GM12878 (cell line): ENCODE data around the gene ALOX12B. TPM values are rescaled to one million over a fixed set of nuclear protein-coding genes. Genes with fewer than 3 reads are reported as not detected.
A peak's percentile ranks its signal among the peaks of the same experiment; 100 is the strongest.

Experiments used
- ASH2L ChIP-seq: fragments of 300-600, 200-600 bp; sonication (generic); IDR thresholded peaks from 2 replicates; pipeline ENCODE4 v1.6.1; 2017; ENCODE audit warnings: low read depth, mild to moderate bottlenecking, borderline replicate concordance
- ATF3 ChIP-seq: IDR thresholded peaks from 2 replicates; pipeline ENCODE4 v1.6.1; 2011; ENCODE audit warnings: low read depth, mild to moderate bottlenecking, low read length, moderate library complexity, borderline replicate concordance; ENCODE audit errors: extremely low read depth
- BCL11A ChIP-seq: IDR thresholded peaks from 2 replicates; pipeline ENCODE4 v1.6.1; 2011; ENCODE audit warnings: low read depth, low read length
- BMI1 ChIP-seq: fragments of 450-650 bp; IDR thresholded peaks from 2 replicates; pipeline ENCODE4 v1.6.1; 2016; ENCODE audit warnings: mild to moderate bottlenecking, moderate library complexity, borderline replicate concordance
- CHD1 ChIP-seq: IDR thresholded peaks from 2 replicates; pipeline ENCODE4 v1.6.1; 2012; ENCODE audit warnings: low read depth, low read length, improper control_type of control experiment
- IRF3 ChIP-seq: fragments of 450-650 bp; IDR thresholded peaks from 2 replicates; pipeline ENCODE4 v1.6.1; 2014; ENCODE audit warnings: mild to moderate bottlenecking
- KAT2A ChIP-seq: conservative IDR thresholded peaks from 2 replicates; pipeline ENCODE4 v1.6.1; 2011; ENCODE audit warnings: low read depth, low read length; ENCODE audit not compliant: control insufficient read depth
- NFIC ChIP-seq: IDR thresholded peaks from 2 replicates; pipeline ENCODE4 v1.6.1; 2012; ENCODE audit warnings: low read depth, mild to moderate bottlenecking, inconsistent platforms, low read length, moderate library complexity
- NFXL1 ChIP-seq: fragments of 450-650 bp; IDR thresholded peaks from 2 replicates; pipeline ENCODE4 v1.6.1; 2017; ENCODE audit warnings: antibody characterized with exemption, mild to moderate bottlenecking, borderline replicate concordance
- NFYA ChIP-seq: IDR thresholded peaks from 2 replicates; pipeline ENCODE4 v1.6.1; 2011; ENCODE audit warnings: low read depth, mild to moderate bottlenecking, low read length, improper control_type of control experiment, borderline replicate concordance
- NR2C1 ChIP-seq: fragments of 450-650 bp; IDR thresholded peaks from 2 replicates; pipeline ENCODE4 v1.6.1; 2017; ENCODE audit warnings: antibody characterized with exemption, mild to moderate bottlenecking, moderate library complexity
- NR2F1 ChIP-seq: fragments of 450-650 bp; conservative IDR thresholded peaks from 2 replicates; pipeline ENCODE4 v1.6.1; 2017; ENCODE audit warnings: mild to moderate bottlenecking
- PRDM15 ChIP-seq: fragments of 450-650 bp; formaldehyde crosslinking; IDR thresholded peaks from 2 replicates; pipeline ENCODE4 v1.4.0; 2020; ENCODE audit warnings: mild to moderate bottlenecking, moderate library complexity
- ZBED1 ChIP-seq: IDR thresholded peaks from 2 replicates; pipeline ENCODE4 v1.6.1; 2016; ENCODE audit warnings: borderline replicate concordance
- polyA plus RNA-seq, 11 experiments: library from polyadenylated mRNA; depleted of rRNA in 4 of 11; unstranded in 6 of 11; stranded (reverse) in 5 of 11; fragments of >200 nt; fragmentation: Nextera tagmentation in 4 of 11; fragmentation: Illumina TruSeq in 1 of 11; extraction: Ambion mirVana in 4 of 11; extraction: Trizol in 1 of 11; gene quantifications; 1 replicate in 1 of 11; 2 replicates in 10 of 11; pipeline versions ENCODE4 v1.2.1 to v1.2.3, GENCODE V29; 2011 to 2016; ENCODE audit warnings: inconsistent platforms in 2 of 11, missing spikeins in 2 of 11, low read depth in 1 of 11
- total RNA-seq, 4 experiments: library from RNA; depleted of rRNA in 3 of 4; stranded (reverse); fragments of >200 nt in 3 of 4; fragmentation: Illumina TruSeq in 1 of 4; extraction: Trizol in 1 of 4; gene quantifications; 2 replicates each; pipeline versions ENCODE4 v1.2.1 to v1.2.3, GENCODE V29; 2013 to 2021
- TF ChIP-seq, protein P1 (sequence below): fragments of 450-650 bp; IDR thresholded peaks from 2 replicates; pipeline ENCODE4 v1.6.1; 2017; ENCODE audit warnings: borderline replicate concordance
- TF ChIP-seq, protein P2 (sequence below): IDR thresholded peaks from 2 replicates; pipeline ENCODE4 v1.6.1; 2012; ENCODE audit warnings: low read depth, low read length, improper control_type of control experiment
- TF ChIP-seq, protein P3 (sequence below): IDR thresholded peaks from 2 replicates; pipeline ENCODE4 v1.6.1; 2011; ENCODE audit warnings: low read depth, low read length, improper control_type of control experiment, borderline replicate concordance

ALOX12B gene
- total and polyA plus RNA-seq, 10 of the 15 experiments (the other 5 are each of a cell fraction or from before 2014, with no cell fraction given), result 0.17 to 0.54 TPM; not detected in 8

- TF ChIP-seq, protein P1, sequence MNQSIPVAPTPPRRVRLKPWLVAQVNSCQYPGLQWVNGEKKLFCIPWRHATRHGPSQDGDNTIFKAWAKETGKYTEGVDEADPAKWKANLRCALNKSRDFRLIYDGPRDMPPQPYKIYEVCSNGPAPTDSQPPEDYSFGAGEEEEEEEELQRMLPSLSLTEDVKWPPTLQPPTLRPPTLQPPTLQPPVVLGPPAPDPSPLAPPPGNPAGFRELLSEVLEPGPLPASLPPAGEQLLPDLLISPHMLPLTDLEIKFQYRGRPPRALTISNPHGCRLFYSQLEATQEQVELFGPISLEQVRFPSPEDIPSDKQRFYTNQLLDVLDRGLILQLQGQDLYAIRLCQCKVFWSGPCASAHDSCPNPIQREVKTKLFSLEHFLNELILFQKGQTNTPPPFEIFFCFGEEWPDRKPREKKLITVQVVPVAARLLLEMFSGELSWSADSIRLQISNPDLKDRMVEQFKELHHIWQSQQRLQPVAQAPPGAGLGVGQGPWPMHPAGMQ, result no peak
- TF ChIP-seq IRF3 (no peak), ATF3 (no peak), ZBED1 (peak; percentile 60; the same call in 1 of the 2 replicates), NFYA (no peak), NR2C1 (no peak), BCL11A (no peak), NFXL1 (no peak), CHD1 (no peak), KAT2A (no peak), NR2F1 (no peak; the same call in 1 of the 2 replicates), ASH2L (no peak), PRDM15 (CRISPR knock-in tag) (no peak), BMI1 (no peak), NFIC (peak; percentile 24; the same call in 1 of the 2 replicates)
- TF ChIP-seq, protein P2, sequence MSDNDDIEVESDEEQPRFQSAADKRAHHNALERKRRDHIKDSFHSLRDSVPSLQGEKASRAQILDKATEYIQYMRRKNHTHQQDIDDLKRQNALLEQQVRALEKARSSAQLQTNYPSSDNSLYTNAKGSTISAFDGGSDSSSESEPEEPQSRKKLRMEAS, result no peak
- TF ChIP-seq, protein P3, sequence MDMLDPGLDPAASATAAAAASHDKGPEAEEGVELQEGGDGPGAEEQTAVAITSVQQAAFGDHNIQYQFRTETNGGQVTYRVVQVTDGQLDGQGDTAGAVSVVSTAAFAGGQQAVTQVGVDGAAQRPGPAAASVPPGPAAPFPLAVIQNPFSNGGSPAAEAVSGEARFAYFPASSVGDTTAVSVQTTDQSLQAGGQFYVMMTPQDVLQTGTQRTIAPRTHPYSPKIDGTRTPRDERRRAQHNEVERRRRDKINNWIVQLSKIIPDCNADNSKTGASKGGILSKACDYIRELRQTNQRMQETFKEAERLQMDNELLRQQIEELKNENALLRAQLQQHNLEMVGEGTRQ, result no peak
Observed at GRCh38 chr17:8119581-8120519, 32.3 kb upstream of the ALOX12B start (continued).
